Activated naive CD4-positive, alpha-beta T cell treated with anti-CD3 and anti-CD28 coated beads, Interleukin-2, amount 50 U/mL, for 72 hours (primary cell): ENCODE results near the gene CT45A10. TPM values are rescaled to one million over a fixed set of nuclear protein-coding genes. Genes with fewer than 3 reads are reported as not detected.
"Not testable (repeated sequence)": the region's sequence is repeated elsewhere in the genome, so short reads cannot be mapped to it uniquely, and the experiment has no call there.

Experiments used
- ATAC-seq, 2 donors: fragments of 150-1000 bp; cut with Tn5 transposase; 2 replicates each; pipeline ENCODE4 v1.10.0; 2021; ENCODE audit warnings: mild to moderate bottlenecking in 2 of 2, moderate library complexity in 2 of 2
- DNase-seq, 2 donors: peaks; one replicate each; pipeline ENCODE4 v3.0.0; 2021 to 2022; ENCODE audit warnings: low spot score in 2 of 2
- H3K27ac Mint-ChIP-seq, 2 donors: one replicate each; pipeline ENCODE4 v1.8.0; 2022; ENCODE audit warnings: mild to moderate bottlenecking in 2 of 2, mixed read lengths in 2 of 2
- H3K36me3 Mint-ChIP-seq, 2 donors: one replicate each; pipeline ENCODE4 v1.8.0; 2022; ENCODE audit warnings: mixed read lengths in 2 of 2
- H3K9me3 Mint-ChIP-seq, 2 donors: one replicate each; pipeline ENCODE4 v1.8.0; 2022; ENCODE audit warnings: mixed read lengths in 2 of 2
- total RNA-seq, 2 donors: library from RNA; stranded (reverse); gene quantifications; one replicate each; pipeline ENCODE4 v1.2.3, GENCODE V29; 2022

CT45A10 gene
- not detected for total RNA-seq

- H3K36me3 Mint-ChIP-seq = no peaks in the 10 kb centered on the region
- H3K9me3 Mint-ChIP-seq = no peaks in the 10 kb centered on the region
- no peak within 1 kb of the TSS for H3K27ac Mint-ChIP-seq
- DNase-seq = no peak
- ATAC-seq = no peak
Observed at GRCh38 chrX:135893294-135893817, at the start of gene CT45A10, which contains the start of gene SAGE1. TSS of gene CT45A10 (minus strand) at chrX:135893444. CDS start at chrX:135885344, 8,100 bp downstream. TSS of gene SAGE1 (plus strand) at chrX:135893716. CDS start at chrX:135896243, 2,527 bp downstream.

GRCh38 chrX:135931644-135932487, 38.6 kb upstream of the CT45A10 start:
- peak in 1 of 2 donors; percentile 29 for DNase-seq
- Mint-ChIP-seq H3K9me3 (no peaks in the 10 kb centered on the region), H3K27ac (no peak overlapping the region), H3K36me3 (no peaks in the 10 kb centered on the region)
- ATAC-seq = peak; percentile 49 to 59

GRCh38 chrX:135927897-135928296, 34.7 kb upstream of the CT45A10 start:
- no peaks in the 10 kb centered on the region for H3K9me3 Mint-ChIP-seq
- no peak for DNase-seq
- no peak overlapping the region for H3K27ac Mint-ChIP-seq
- H3K36me3 Mint-ChIP-seq = no peaks in the 10 kb centered on the region
- no peak for ATAC-seq

GRCh38 chrX:135923353-135923752, 30.1 kb upstream of the CT45A10 start:
- no peak for ATAC-seq
- H3K27ac Mint-ChIP-seq = no peak overlapping the region
- H3K36me3 Mint-ChIP-seq = no peaks in the 10 kb centered on the region
- DNase-seq = no peak
- no peaks in the 10 kb centered on the region for H3K9me3 Mint-ChIP-seq

GRCh38 chrX:135920516-135920915, 27.3 kb upstream of the CT45A10 start:
- H3K27ac Mint-ChIP-seq, H3K9me3 Mint-ChIP-seq, ATAC-seq, DNase-seq, H3K36me3 Mint-ChIP-seq: not testable (repeated sequence)

- Mint-ChIP-seq H3K27ac (no peak overlapping the region), H3K36me3 (no peaks in the 10 kb centered on the region)
- DNase-seq = no peak
Observed at GRCh38 chrX:135914404-135914803, 21.2 kb upstream of the CT45A10 start.

GRCh38 chrX:135910251-135910650, 17.0 kb upstream of the CT45A10 start:
- H3K27ac Mint-ChIP-seq = no peak overlapping the region
- DNase-seq = no peak
- H3K9me3 Mint-ChIP-seq = no peaks in the 10 kb centered on the region
- no peak for ATAC-seq
- no peaks in the 10 kb centered on the region for H3K36me3 Mint-ChIP-seq

More at GRCh38 chrX:135914404-135914803, 21.2 kb upstream of the CT45A10 start:
- H3K9me3 Mint-ChIP-seq = no peaks in the 10 kb centered on the region
- ATAC-seq = no peak

GRCh38 chrX:135892781-135893180, 463 bp downstream of the CT45A10 start:
- DNase-seq (no peak), ATAC-seq (no peak)
- no peaks in the 10 kb centered on the region for H3K36me3 Mint-ChIP-seq
- no peaks in the 10 kb centered on the region for H3K9me3 Mint-ChIP-seq
- no peak overlapping the region for H3K27ac Mint-ChIP-seq

GRCh38 chrX:135890087-135890585, 3.1 kb downstream of the CT45A10 start:
- Mint-ChIP-seq H3K27ac (no peak overlapping the region), H3K36me3 (no peaks in the 10 kb centered on the region), H3K9me3 (no peaks in the 10 kb centered on the region)
- DNase-seq (no peak), ATAC-seq (no peak)

GRCh38 chrX:135888976-135889375, 4.3 kb downstream of the CT45A10 start:
- H3K27ac Mint-ChIP-seq, H3K9me3 Mint-ChIP-seq, ATAC-seq, H3K36me3 Mint-ChIP-seq: not testable (repeated sequence)
- DNase-seq = peak in 1 of 2 donors; percentile 52

- DNase-seq, H3K9me3 Mint-ChIP-seq, H3K27ac Mint-ChIP-seq, H3K36me3 Mint-ChIP-seq, ATAC-seq: not testable (repeated sequence)
Observed at GRCh38 chrX:135888230-135888629, 5.0 kb downstream of the CT45A10 start.

- not testable (repeated sequence) for H3K9me3 Mint-ChIP-seq, H3K27ac Mint-ChIP-seq, H3K36me3 Mint-ChIP-seq, DNase-seq, ATAC-seq
Observed at GRCh38 chrX:135882741-135883140, 10.5 kb downstream of the CT45A10 start.

- not testable (repeated sequence) for ATAC-seq, DNase-seq, H3K9me3 Mint-ChIP-seq, H3K36me3 Mint-ChIP-seq, H3K27ac Mint-ChIP-seq
Observed at GRCh38 chrX:135871712-135872111, 21.5 kb downstream of the CT45A10 start, which contains the start of gene CT45A9. TSS of gene CT45A9 (minus strand) at chrX:135871812. CDS start at chrX:135868061, 3,751 bp downstream.

- DNase-seq, H3K27ac Mint-ChIP-seq, H3K9me3 Mint-ChIP-seq, H3K36me3 Mint-ChIP-seq, ATAC-seq: not testable (repeated sequence)
Observed at GRCh38 chrX:135854438-135854837, 38.8 kb downstream of the CT45A10 start, which contains the start of gene CT45A8. TSS of gene CT45A8 (minus strand) at chrX:135854538. CDS start at chrX:135850783, 3,755 bp downstream.

- H3K27ac Mint-ChIP-seq, ATAC-seq, DNase-seq, H3K36me3 Mint-ChIP-seq, H3K9me3 Mint-ChIP-seq: not testable (repeated sequence)
Observed at GRCh38 chrX:135837180-135837579, 56.1 kb downstream of the CT45A10 start, which contains the start of gene CT45A7. TSS of gene CT45A7 (minus strand) at chrX:135837280. CDS start at chrX:135833533, 3,747 bp downstream.
